Nephron (organoid): ENCODE data around the gene KLHDC10.
"Not testable (repeated sequence)": the region's sequence is repeated elsewhere in the genome, so short reads cannot be mapped to it uniquely, and the experiment has no call there.

Experiments used
- H3K27ac Mint-ChIP-seq, 3 experiments: 2 replicates each; pipeline ENCODE4 v1.8.0; 2020; ENCODE audit warnings: mixed read lengths in 3 of 3, mild to moderate bottlenecking in 2 of 3, moderate library complexity in 1 of 3
- H3K27me3 Mint-ChIP-seq: 2 replicates; pipeline ENCODE4 v1.8.0; 2021; ENCODE audit warnings: low read depth, mild to moderate bottlenecking, moderate library complexity, mixed read lengths
- H3K36me3 Mint-ChIP-seq: 2 replicates; pipeline ENCODE4 v1.8.0; 2020; ENCODE audit warnings: low read depth, mixed read lengths
- H3K4me1 Mint-ChIP-seq: 2 replicates; pipeline ENCODE4 v1.8.0; 2020; ENCODE audit warnings: mixed read lengths
- H3K4me3 Mint-ChIP-seq, 3 experiments: 2 replicates each; pipeline ENCODE4 v1.8.0; 2020; ENCODE audit warnings: mild to moderate bottlenecking in 3 of 3, mixed read lengths in 3 of 3, moderate library complexity in 2 of 3
- H3K9me3 Mint-ChIP-seq: 2 replicates; pipeline ENCODE4 v1.8.0; 2020; ENCODE audit warnings: mixed read lengths
- CTCF ChIP-seq, 3 experiments: fragments of 200-600 bp; sonication (generic); IDR thresholded peaks; one replicate each; pipeline ENCODE4 v1.5.0; 2021; ENCODE audit warnings: antibody characterized with exemption in 3 of 3; ENCODE audit not compliant: unreplicated experiment in 3 of 3

KLHDC10 gene

GRCh38 chr7:130071701-130072622, 1.6 kb downstream of the KLHDC10 start:
- peak overlapping the region; percentile 70 to 90 (median 89) for H3K27ac Mint-ChIP-seq
- peak overlapping the region; percentile 93 to 97 (median 95) for H3K4me3 Mint-ChIP-seq
- no peaks in the 10 kb centered on the region for H3K27me3 Mint-ChIP-seq
- no peaks in the 10 kb centered on the region for H3K9me3 Mint-ChIP-seq
- peak; percentile 94 to 98 (median 94) for TF ChIP-seq CTCF (IDR thresholded peaks at IDR 0.05; ENCODE audit: unreplicated experiment in 3 of 3)
- peaks cover 9% of the 10 kb centered on the region for H3K36me3 Mint-ChIP-seq
- peaks cover 51% of the 10 kb centered on the region for H3K4me1 Mint-ChIP-seq

GRCh38 chr7:130079846-130080394, 9.6 kb downstream of the KLHDC10 start:
- TF ChIP-seq CTCF (IDR thresholded peaks at IDR 0.05; ENCODE audit: unreplicated experiment in 3 of 3) = no peak
- peaks cover 11% of the 10 kb centered on the region for H3K4me1 Mint-ChIP-seq
- no peaks in the 10 kb centered on the region for H3K27me3 Mint-ChIP-seq
- H3K27ac Mint-ChIP-seq = no peak overlapping the region
- H3K9me3 Mint-ChIP-seq = no peaks in the 10 kb centered on the region
- no peak overlapping the region for H3K4me3 Mint-ChIP-seq
- peaks cover 34% of the 10 kb centered on the region for H3K36me3 Mint-ChIP-seq

GRCh38 chr7:130083497-130083896, 13.2 kb downstream of the KLHDC10 start:
- H3K27ac Mint-ChIP-seq, H3K27me3 Mint-ChIP-seq, H3K4me1 Mint-ChIP-seq, H3K4me3 Mint-ChIP-seq, H3K9me3 Mint-ChIP-seq: not testable (repeated sequence)
- H3K36me3 Mint-ChIP-seq = peaks cover 33% of the 10 kb centered on the region

GRCh38 chr7:130084037-130084875, 13.9 kb downstream of the KLHDC10 start:
- no peaks in the 10 kb centered on the region for H3K9me3 Mint-ChIP-seq
- no peak overlapping the region for H3K4me3 Mint-ChIP-seq
- H3K27ac Mint-ChIP-seq = no peak overlapping the region
- no peaks in the 10 kb centered on the region for H3K4me1 Mint-ChIP-seq
- H3K27me3 Mint-ChIP-seq = no peaks in the 10 kb centered on the region
- peaks cover 27% of the 10 kb centered on the region for H3K36me3 Mint-ChIP-seq
- peak; percentile 21 to 33 (median 28) for TF ChIP-seq CTCF (IDR thresholded peaks at IDR 0.05; ENCODE audit: unreplicated experiment in 3 of 3)

GRCh38 chr7:130085235-130085634, 14.9 kb downstream of the KLHDC10 start:
- H3K27me3 Mint-ChIP-seq, H3K4me1 Mint-ChIP-seq, H3K9me3 Mint-ChIP-seq, H3K27ac Mint-ChIP-seq, H3K4me3 Mint-ChIP-seq: not testable (repeated sequence)
- peaks cover 30% of the 10 kb centered on the region for H3K36me3 Mint-ChIP-seq

- Mint-ChIP-seq H3K27ac (peak overlapping the region; percentile 2 to 19 (median 8)), H3K4me1 (peaks cover 8% of the 10 kb centered on the region), H3K27me3 (no peaks in the 10 kb centered on the region), H3K36me3 (peaks cover 35% of the 10 kb centered on the region), H3K4me3 (no peak overlapping the region), H3K9me3 (no peaks in the 10 kb centered on the region)
- TF ChIP-seq CTCF (IDR thresholded peaks at IDR 0.05; ENCODE audit: unreplicated experiment in 3 of 3) = no peak
Observed at GRCh38 chr7:130086938-130087337, 16.6 kb downstream of the KLHDC10 start.
